Erythroblast (primary cell): ENCODE data around the gene CFAP73.

ENCODE experiments used
- GATA1 ChIP-seq: IDR thresholded peaks from 2 replicates; pipeline ENCODE4 v1.6.1; 2011; ENCODE audit warnings: low read depth, mild to moderate bottlenecking, control low read depth, low read length, moderate library complexity
- POLR2A ChIP-seq: IDR thresholded peaks from 2 replicates; pipeline ENCODE4 v1.6.1; 2011; ENCODE audit warnings: mild to moderate bottlenecking, low read length

DNA sequence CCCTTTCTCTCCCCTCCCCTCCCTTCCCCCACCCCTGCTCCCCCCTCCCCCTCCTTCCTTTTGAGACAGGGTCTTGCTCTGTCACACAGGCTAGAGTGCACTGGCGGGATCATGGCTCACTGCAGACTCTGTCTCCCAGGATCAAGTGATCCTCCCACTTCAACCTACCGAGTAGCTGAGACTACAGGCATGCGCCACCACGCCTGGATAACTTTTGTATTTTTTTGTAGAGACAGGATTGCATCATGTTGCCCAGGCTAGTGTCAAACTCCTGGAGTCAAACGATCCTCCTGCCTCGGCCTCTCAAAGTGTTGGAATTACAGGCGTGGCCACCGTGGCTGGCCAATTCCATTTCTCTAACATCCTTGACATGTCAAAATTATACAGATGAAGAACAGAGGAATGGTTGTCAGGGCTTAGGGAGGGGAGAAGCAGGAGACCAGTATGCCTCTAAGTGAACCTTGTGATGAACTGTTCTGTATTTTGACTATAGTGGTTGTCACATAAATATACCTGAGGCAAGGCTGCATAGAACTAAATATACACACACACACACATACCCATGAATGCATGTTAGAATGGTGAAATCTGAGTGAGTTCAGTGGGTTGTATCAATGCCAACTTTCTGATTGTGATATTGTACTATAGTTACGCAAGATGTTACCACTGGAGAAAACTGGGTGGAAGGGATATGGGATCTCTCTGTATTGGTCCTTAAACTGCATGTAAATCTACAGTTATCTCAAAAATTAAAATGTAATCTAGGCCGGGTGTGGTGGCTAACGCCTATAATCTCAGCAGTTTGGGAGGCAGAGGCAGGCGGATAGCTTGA lies 3.6 kb upstream of the CFAP73 start:
- TF ChIP-seq POLR2A, result no peak
- TF ChIP-seq GATA1, result no peak
